OCI-LY1 (cell line): ENCODE data around the gene NUP37.

Experiments used
- H2AFZ ChIP-seq: fragments of 200-600 bp; sonication (generic), shearing (Covaris generic); 2 replicates; pipeline ENCODE4 v1.6.0; 2014; ENCODE audit warnings: antibody characterized with exemption, mild to moderate bottlenecking, low read length
- H3F3A ChIP-seq: fragments of 200-600 bp; sonication (generic), shearing (Covaris generic); 2 replicates; pipeline ENCODE4 v1.6.0; 2014; ENCODE audit warnings: mild to moderate bottlenecking, antibody characterized with exemption, low read length, moderate library complexity; ENCODE audit not compliant: insufficient read depth
- H3K27ac ChIP-seq: fragments of 200-600 bp; sonication (generic); 2 replicates; pipeline ENCODE4 v1.5.1; 2014; ENCODE audit warnings: low read length, mixed run types, mild to moderate bottlenecking, low read depth; ENCODE audit not compliant: poor library complexity, severe bottlenecking
- H3K27me3 ChIP-seq: fragments of 200-600 bp; sonication (generic); 2 replicates; pipeline ENCODE4 v1.6.0; 2014; ENCODE audit warnings: antibody characterized with exemption, mild to moderate bottlenecking, low read length, moderate library complexity; ENCODE audit not compliant: insufficient read depth
- H3K36me3 ChIP-seq: fragments of 200-600 bp; sonication (generic); 2 replicates; pipeline ENCODE4 v1.6.1; 2014; ENCODE audit warnings: mild to moderate bottlenecking, antibody characterized with exemption, low read length, moderate library complexity, mixed read lengths; ENCODE audit not compliant: insufficient read depth
- H3K4me1 ChIP-seq: fragments of 200-600 bp; sonication (generic); 2 replicates; pipeline ENCODE4 v1.5.1; 2014; ENCODE audit warnings: mild to moderate bottlenecking, low read length, moderate library complexity; ENCODE audit not compliant: insufficient read depth, severe bottlenecking
- H3K4me2 ChIP-seq: fragments of 200-600 bp; sonication (generic), shearing (Covaris generic); 2 replicates; pipeline ENCODE4 v1.6.1; 2014; ENCODE audit warnings: low read length
- H3K4me3 ChIP-seq: fragments of 200-600 bp; sonication (generic); 2 replicates; pipeline ENCODE4 v1.5.1; 2014; ENCODE audit warnings: low read length, low read depth, mild to moderate bottlenecking, mixed read lengths; ENCODE audit not compliant: poor library complexity, severe bottlenecking
- H3K79me2 ChIP-seq: fragments of 200-600 bp; shearing (Covaris generic); 2 replicates; pipeline ENCODE4 v1.6.1; 2016; ENCODE audit warnings: mixed run types, low read length, mixed read lengths; ENCODE audit not compliant: insufficient read depth
- H3K9ac ChIP-seq: fragments of 200-600 bp; sonication (generic), shearing (Covaris generic); 2 replicates; pipeline ENCODE4 v1.6.1; 2014; ENCODE audit warnings: mild to moderate bottlenecking, low read length, mixed read lengths
- H3K9me2 ChIP-seq: fragments of 200-600 bp; sonication (generic), shearing (Covaris generic); 2 replicates; pipeline ENCODE4 v1.6.1; 2014; ENCODE audit warnings: low read depth, mild to moderate bottlenecking, low read length, mixed read lengths
- H3K9me3 ChIP-seq: fragments of 200-600 bp; shearing (Covaris generic); 2 replicates; pipeline ENCODE4 v1.6.1; 2014; ENCODE audit warnings: low read length, mixed read lengths
- H4K20me1 ChIP-seq: fragments of 200-600 bp; sonication (generic), shearing (Covaris generic); 2 replicates; pipeline ENCODE4 v1.6.0; 2016; ENCODE audit warnings: mild to moderate bottlenecking, low read length; ENCODE audit not compliant: insufficient read depth
- EZH2 ChIP-seq: fragments of 200-600 bp; sonication (generic), shearing (Covaris generic); IDR thresholded peaks from 2 replicates; pipeline ENCODE4 v1.8.0; 2017; ENCODE audit warnings: borderline replicate concordance, mixed run types, mild to moderate bottlenecking, antibody characterized with exemption, low read length, moderate library complexity, mixed read lengths
- TF ChIP-seq, protein P1 (sequence below): fragments of 200-600 bp; sonication (generic), shearing (Covaris generic); IDR thresholded peaks from 2 replicates; pipeline ENCODE4 v1.5.1; 2017; ENCODE audit warnings: mild to moderate bottlenecking, antibody characterized with exemption, low read length, moderate library complexity, mixed read lengths

Gene NUP37

DNA sequence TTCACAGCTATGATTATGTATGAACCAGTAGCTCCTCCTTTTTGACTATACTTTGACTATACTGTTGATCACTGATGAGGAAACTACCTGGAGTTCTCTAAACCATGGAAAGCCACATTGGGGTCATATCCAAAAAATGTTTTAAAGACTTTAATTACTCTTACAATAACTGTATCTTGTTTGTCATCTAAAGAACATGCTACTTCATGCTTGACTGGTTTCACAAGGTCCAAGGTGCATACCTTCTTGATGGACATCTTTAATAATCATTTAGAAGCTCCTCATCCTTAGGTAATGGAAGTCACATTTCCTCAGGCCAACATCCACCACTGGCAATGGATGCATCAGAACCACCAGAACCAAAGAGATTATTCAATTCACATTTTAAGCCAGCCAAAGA is 88.1 kb downstream of the NUP37 start:
- no peak overlapping the region for H3K27ac ChIP-seq
- TF ChIP-seq, protein P1, sequence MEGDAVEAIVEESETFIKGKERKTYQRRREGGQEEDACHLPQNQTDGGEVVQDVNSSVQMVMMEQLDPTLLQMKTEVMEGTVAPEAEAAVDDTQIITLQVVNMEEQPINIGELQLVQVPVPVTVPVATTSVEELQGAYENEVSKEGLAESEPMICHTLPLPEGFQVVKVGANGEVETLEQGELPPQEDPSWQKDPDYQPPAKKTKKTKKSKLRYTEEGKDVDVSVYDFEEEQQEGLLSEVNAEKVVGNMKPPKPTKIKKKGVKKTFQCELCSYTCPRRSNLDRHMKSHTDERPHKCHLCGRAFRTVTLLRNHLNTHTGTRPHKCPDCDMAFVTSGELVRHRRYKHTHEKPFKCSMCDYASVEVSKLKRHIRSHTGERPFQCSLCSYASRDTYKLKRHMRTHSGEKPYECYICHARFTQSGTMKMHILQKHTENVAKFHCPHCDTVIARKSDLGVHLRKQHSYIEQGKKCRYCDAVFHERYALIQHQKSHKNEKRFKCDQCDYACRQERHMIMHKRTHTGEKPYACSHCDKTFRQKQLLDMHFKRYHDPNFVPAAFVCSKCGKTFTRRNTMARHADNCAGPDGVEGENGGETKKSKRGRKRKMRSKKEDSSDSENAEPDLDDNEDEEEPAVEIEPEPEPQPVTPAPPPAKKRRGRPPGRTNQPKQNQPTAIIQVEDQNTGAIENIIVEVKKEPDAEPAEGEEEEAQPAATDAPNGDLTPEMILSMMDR: no peak
- TF ChIP-seq EZH2: no peak
- H3K9me3 ChIP-seq: no peaks in the 10 kb centered on the region
- no peak overlapping the region for H3K4me2 ChIP-seq
- H3K79me2 ChIP-seq: no peaks in the 10 kb centered on the region
- H3K27me3 ChIP-seq: no peaks in the 10 kb centered on the region
- H3K9ac ChIP-seq: no peak overlapping the region
- H3K4me3 ChIP-seq: no peak overlapping the region
- no peaks in the 10 kb centered on the region for H3K9me2 ChIP-seq
- peaks cover 23% of the 10 kb centered on the region for H3K36me3 ChIP-seq
- no peak overlapping the region for H2AFZ ChIP-seq
- H3K4me1 ChIP-seq: no peaks in the 10 kb centered on the region
- no peaks in the 10 kb centered on the region for H4K20me1 ChIP-seq
- H3F3A ChIP-seq: no peaks in the 10 kb centered on the region

DNA sequence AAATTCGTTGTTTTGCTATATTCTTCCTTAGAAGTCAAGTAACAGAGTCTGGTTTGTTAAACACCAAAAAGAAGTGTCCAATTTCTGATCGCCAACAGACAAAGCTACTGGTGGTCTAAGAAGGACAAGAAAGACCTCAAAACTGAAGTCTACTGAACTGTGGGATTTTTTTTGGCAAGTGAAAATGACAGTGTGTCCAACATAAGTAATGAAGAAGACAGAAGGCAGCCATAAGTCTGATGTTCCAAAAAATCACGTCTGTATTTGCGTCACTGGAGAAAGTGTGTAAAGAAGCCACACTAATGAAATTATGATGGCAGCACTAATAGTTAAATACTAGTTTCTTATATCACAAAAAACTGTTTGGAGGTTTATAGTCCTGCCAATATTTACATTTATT is 90.8 kb downstream of the NUP37 start:
- Histone ChIP-seq H3K9me3 (no peaks in the 10 kb centered on the region), H3K4me2 (no peak overlapping the region), H3K27me3 (no peaks in the 10 kb centered on the region), H3F3A (no peaks in the 10 kb centered on the region), H3K4me1 (no peaks in the 10 kb centered on the region), H3K4me3 (no peak overlapping the region), H3K27ac (no peak overlapping the region), H3K36me3 (peaks cover 19% of the 10 kb centered on the region), H3K9ac (no peak overlapping the region), H2AFZ (no peak overlapping the region), H3K9me2 (no peaks in the 10 kb centered on the region), H4K20me1 (no peaks in the 10 kb centered on the region), H3K79me2 (no peaks in the 10 kb centered on the region)
- TF ChIP-seq EZH2: no peak
- TF ChIP-seq, protein P1: no peak

DNA sequence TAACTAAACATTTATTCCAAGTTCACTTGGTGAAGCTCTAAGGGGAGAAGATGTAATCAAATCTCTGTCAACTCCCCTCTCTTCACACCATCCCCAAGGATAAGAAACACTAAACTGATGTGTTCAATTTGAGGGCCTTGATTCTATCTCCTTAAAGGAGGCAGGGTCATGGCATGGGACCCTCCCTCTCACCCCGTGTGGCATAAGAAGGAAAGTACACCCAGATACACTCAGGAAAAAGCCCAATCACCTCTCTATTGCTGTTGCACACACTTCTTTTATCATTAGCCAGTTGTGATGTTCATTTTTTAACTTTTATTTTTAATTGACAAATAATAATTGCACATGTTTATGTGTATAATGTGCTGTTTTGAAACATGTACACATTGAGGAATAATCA is 93.2 kb downstream of the NUP37 start:
- H3F3A ChIP-seq: no peaks in the 10 kb centered on the region
- no peaks in the 10 kb centered on the region for H3K4me1 ChIP-seq
- no peak overlapping the region for H3K4me2 ChIP-seq
- no peak overlapping the region for H3K9ac ChIP-seq
- no peak overlapping the region for H3K27ac ChIP-seq
- TF ChIP-seq EZH2: no peak
- TF ChIP-seq, protein P1: peak; percentile 6; the same call in 1 of the 2 replicates
- H4K20me1 ChIP-seq: no peaks in the 10 kb centered on the region
- H3K9me2 ChIP-seq: no peaks in the 10 kb centered on the region
- no peaks in the 10 kb centered on the region for H3K27me3 ChIP-seq
- H3K36me3 ChIP-seq: peaks cover 18% of the 10 kb centered on the region; the same call in 1 of the 2 replicates
- H3K79me2 ChIP-seq: no peaks in the 10 kb centered on the region
- no peak overlapping the region for H2AFZ ChIP-seq
- H3K9me3 ChIP-seq: no peaks in the 10 kb centered on the region
- no peak overlapping the region for H3K4me3 ChIP-seq
